H9 (cell line): Measurements from ENCODE around the gene TUBGCP6. TPM values are rescaled to one million over a fixed set of nuclear protein-coding genes. Genes with fewer than 3 reads are reported as not detected.

ENCODE experiments used
- DNase-seq: peaks from one replicate; pipeline ENCODE4 v3.0.0-alpha.2; 2017
- H2AFZ ChIP-seq: one replicate; pipeline ENCODE4 v1.6.1; 2013; ENCODE audit warnings: mild to moderate bottlenecking, low read length, control low read depth, moderate library complexity
- H2AK5ac ChIP-seq: 2 replicates; pipeline ENCODE4 v1.6.1; 2013; ENCODE audit warnings: low read length, control low read depth, mixed read lengths; ENCODE audit not compliant: insufficient read length
- H2BK120ac ChIP-seq: one replicate; pipeline ENCODE4 v1.6.1; 2013; ENCODE audit warnings: low read depth, mild to moderate bottlenecking, low read length, control low read depth, inconsistent platforms; ENCODE audit not compliant: poor library complexity, severe bottlenecking
- H2BK12ac ChIP-seq: 2 replicates; pipeline ENCODE4 v1.6.1; 2013; ENCODE audit warnings: low read length, control low read depth, mixed read lengths, low read depth; ENCODE audit not compliant: insufficient read length
- H2BK15ac ChIP-seq: 2 replicates; pipeline ENCODE4 v1.6.1; 2013; ENCODE audit warnings: low read depth, low read length, control low read depth
- H2BK20ac ChIP-seq: one replicate; pipeline ENCODE4 v1.6.1; 2013; ENCODE audit warnings: low read depth, mild to moderate bottlenecking, low read length, control low read depth, inconsistent platforms; ENCODE audit not compliant: poor library complexity, severe bottlenecking
- H2BK5ac ChIP-seq: 2 replicates; pipeline ENCODE4 v1.6.1; 2013; ENCODE audit warnings: low read length, control low read depth, mixed read lengths; ENCODE audit not compliant: insufficient read length
- H3K14ac ChIP-seq: 2 replicates; pipeline ENCODE4 v1.6.1; 2013; ENCODE audit warnings: low read length, control low read depth; ENCODE audit not compliant: insufficient read depth
- H3K18ac ChIP-seq: 2 replicates; pipeline ENCODE4 v1.6.1; 2013; ENCODE audit warnings: low read depth, mild to moderate bottlenecking, mixed read lengths, low read length, control low read depth; ENCODE audit not compliant: insufficient read length
- H3K23ac ChIP-seq: 2 replicates; pipeline ENCODE4 v1.6.1; 2013; ENCODE audit warnings: low read length, control low read depth, mixed read lengths, low read depth; ENCODE audit not compliant: insufficient read length
- H3K23me2 ChIP-seq: 2 replicates; pipeline ENCODE4 v1.6.1; 2013; ENCODE audit warnings: low read depth, mild to moderate bottlenecking, mixed read lengths, low read length, control low read depth; ENCODE audit not compliant: insufficient read length, poor library complexity, severe bottlenecking
- H3K27ac ChIP-seq: 2 replicates; pipeline ENCODE4 v1.5.1; 2013; ENCODE audit warnings: low read length, control low read depth, mixed read lengths, low read depth; ENCODE audit not compliant: insufficient read length
- H3K27me3 ChIP-seq: 2 replicates; pipeline ENCODE4 v1.6.1; 2013; ENCODE audit warnings: low read length, control low read depth, inconsistent platforms; ENCODE audit not compliant: insufficient read depth
- H3K4ac ChIP-seq: 2 replicates; pipeline ENCODE4 v1.6.1; 2013; ENCODE audit warnings: low read depth, mild to moderate bottlenecking, control low read depth, inconsistent platforms, low read length, moderate library complexity
- H3K4me1 ChIP-seq: 2 replicates; pipeline ENCODE4 v1.6.1; 2013; ENCODE audit warnings: low read length, control low read depth, inconsistent platforms; ENCODE audit not compliant: insufficient read depth
- H3K4me2 ChIP-seq: 2 replicates; pipeline ENCODE4 v1.6.1; 2013; ENCODE audit warnings: low read length, control low read depth, mixed read lengths; ENCODE audit not compliant: insufficient read length, insufficient read depth
- H3K56ac ChIP-seq: 2 replicates; pipeline ENCODE4 v1.6.1; 2013; ENCODE audit warnings: low read depth, mild to moderate bottlenecking, mixed read lengths, low read length, control low read depth; ENCODE audit not compliant: insufficient read length
- H3K79me1 ChIP-seq: 2 replicates; pipeline ENCODE4 v1.6.1; 2013; ENCODE audit warnings: low read depth, mild to moderate bottlenecking, moderate library complexity, low read length, control low read depth, inconsistent platforms; ENCODE audit not compliant: insufficient read depth, poor library complexity, severe bottlenecking
- H3K79me2 ChIP-seq: 2 replicates; pipeline ENCODE4 v1.6.1; 2013; ENCODE audit warnings: low read length, control low read depth, inconsistent platforms; ENCODE audit not compliant: insufficient read depth
- H3K9ac ChIP-seq: 2 replicates; pipeline ENCODE4 v1.6.1; 2013; ENCODE audit warnings: low read length, control low read depth, mixed read lengths; ENCODE audit not compliant: insufficient read length; ENCODE audit errors: extremely low read depth
- H3K9me3 ChIP-seq: one replicate; pipeline ENCODE4 v1.6.1; 2013; ENCODE audit warnings: low read depth, low read length, inconsistent platforms; ENCODE audit not compliant: control insufficient read depth
- H3T11ph ChIP-seq: one replicate; pipeline ENCODE4 v1.6.1; 2013; ENCODE audit warnings: mild to moderate bottlenecking, low read length, control low read depth, inconsistent platforms
- H4K20me1 ChIP-seq: one replicate; pipeline ENCODE4 v1.6.1; 2013; ENCODE audit not compliant: control insufficient read depth, insufficient read length, insufficient read depth
- H4K5ac ChIP-seq: 2 replicates; pipeline ENCODE4 v1.6.1; 2013; ENCODE audit warnings: low read depth, mild to moderate bottlenecking, mixed read lengths, low read length, control low read depth; ENCODE audit not compliant: insufficient read length
- H4K8ac ChIP-seq: replicated peaks from 2 replicates; pipeline ENCODE4 v1.6.1; 2013; ENCODE audit warnings: low read length, control low read depth, mixed read lengths, low read depth; ENCODE audit not compliant: insufficient read length
- H4K91ac ChIP-seq: 2 replicates; pipeline ENCODE4 v1.6.1; 2013; ENCODE audit warnings: low read depth, mild to moderate bottlenecking, moderate library complexity, mixed read lengths, low read length, control low read depth; ENCODE audit not compliant: insufficient read length
- H3K27ac Mint-ChIP-seq, 3 experiments: 2 replicates in 2 of 3; 3 replicates in 1 of 3; pipeline ENCODE4 v1.8.0; 2020 to 2021; ENCODE audit warnings: mixed read lengths in 3 of 3, mild to moderate bottlenecking in 1 of 3, moderate library complexity in 1 of 3
- H3K27me3 Mint-ChIP-seq: 2 replicates; pipeline ENCODE4 v1.8.0; 2021; ENCODE audit warnings: low read depth, mild to moderate bottlenecking, moderate library complexity, mixed read lengths
- H3K36me3 Mint-ChIP-seq, 3 experiments: 2 replicates in 2 of 3; 3 replicates in 1 of 3; pipeline ENCODE4 v1.8.0; 2020 to 2021; ENCODE audit warnings: low read depth in 3 of 3, mixed read lengths in 3 of 3; ENCODE audit not compliant: insufficient read depth in 1 of 3
- H3K4me1 Mint-ChIP-seq, 2 experiments: 2 replicates each; pipeline ENCODE4 v1.8.0; 2020; ENCODE audit warnings: mixed read lengths in 2 of 2
- H3K4me3 Mint-ChIP-seq, 2 experiments: 2 replicates in 1 of 2; 3 replicates in 1 of 2; pipeline ENCODE4 v1.8.0; 2020 to 2021; ENCODE audit warnings: mild to moderate bottlenecking in 2 of 2, mixed read lengths in 2 of 2, moderate library complexity in 1 of 2
- H3K9me3 Mint-ChIP-seq, 2 experiments: 2 replicates in 1 of 2; 3 replicates in 1 of 2; pipeline ENCODE4 v1.8.0; 2020; ENCODE audit warnings: mild to moderate bottlenecking in 2 of 2, mixed read lengths in 2 of 2, moderate library complexity in 1 of 2
- CTCF ChIP-seq: fragments of 200-600 bp; sonication (generic); conservative IDR thresholded peaks from 3 replicates; pipeline ENCODE4 v1.8.0; 2021; ENCODE audit warnings: antibody characterized with exemption, mild to moderate bottlenecking
- WGBS: extraction: QIAGEN DNeasy Blood & Tissue Kit; methylation state at CpG from one replicate; pipeline ENCODE4 v1.1.7; 2013; ENCODE audit warnings: missing lambda C conversion rate, low lambda C conversion rate, mixed read lengths; ENCODE audit not compliant: insufficient read length; ENCODE audit errors: extremely low coverage; 5-methylcytosine and 5-hydroxymethylcytosine counted together
- total RNA-seq: library from RNA; stranded (reverse); gene quantifications from 2 replicates; pipeline ENCODE4 v1.2.1, GENCODE V29; 2021

The TUBGCP6 gene
- total RNA-seq, 1 experiment from 2014 or later, result 29.0 TPM

DNA sequence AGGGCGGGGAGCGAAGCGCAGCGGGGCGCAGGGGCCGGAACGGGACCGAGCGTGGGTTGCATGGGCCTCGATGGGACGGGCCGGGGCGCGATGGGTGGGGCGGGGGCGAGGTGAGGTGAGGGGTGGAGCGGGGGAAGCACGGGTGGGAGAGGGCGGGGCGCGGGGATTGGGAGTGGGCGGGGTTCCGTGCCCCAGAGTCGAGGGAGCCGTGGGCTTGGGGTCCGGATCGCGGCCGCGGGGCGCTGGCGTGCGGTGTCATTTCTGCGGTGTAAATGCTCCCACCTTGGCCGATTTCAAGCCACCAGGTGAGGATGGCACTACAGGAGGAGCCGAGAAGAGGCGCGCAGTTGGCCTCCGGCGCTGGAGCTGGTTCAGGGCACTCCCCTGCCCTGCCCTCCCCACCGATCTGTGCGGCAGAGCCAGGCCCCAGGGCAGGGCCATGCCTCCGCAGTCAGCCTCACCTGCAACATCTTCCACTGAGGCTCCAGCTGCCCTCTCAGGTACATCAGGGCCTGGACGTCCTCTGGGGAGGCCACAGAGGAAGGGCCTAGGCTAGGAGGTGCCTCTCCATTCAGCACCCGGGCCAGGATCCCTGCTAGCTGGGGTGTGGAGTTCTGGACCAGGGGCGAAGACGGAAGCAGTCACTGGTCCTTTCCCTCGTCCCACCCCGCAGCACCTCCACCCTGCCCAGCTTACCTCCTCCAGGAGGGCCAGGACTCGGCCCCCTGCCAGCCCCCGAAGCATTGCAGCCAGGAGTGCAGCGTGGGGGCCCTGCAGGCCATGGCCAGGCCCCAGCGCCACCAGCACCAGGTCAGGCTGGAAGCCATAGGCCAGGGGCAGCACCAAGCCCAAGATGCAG, 620 bp upstream of the TUBGCP6 start:
- TF ChIP-seq CTCF, result no peak
- Histone ChIP-seq H3K23ac (no peak overlapping the region), H2BK12ac (no peak overlapping the region), H3K27ac (no peak overlapping the region), H4K5ac (no peak overlapping the region), H2BK5ac (no peak overlapping the region), H3K4ac (no peak overlapping the region; the same call in 1 of the 2 replicates), H2BK20ac (no peak overlapping the region), H3K27me3 (no peaks in the 10 kb centered on the region), H3K4me1 (no peaks in the 10 kb centered on the region), H2AFZ (no peak overlapping the region), H3K56ac (no peak overlapping the region), H3K79me2 (peaks cover 6% of the 10 kb centered on the region; the same call in 1 of the 2 replicates), H2BK15ac (no peak overlapping the region), H3K4me2 (peak overlapping the region; percentile 92), H3K9me3 (no peaks in the 10 kb centered on the region), H3K14ac (peak overlapping the region; percentile 96), H3K23me2 (peaks cover 22% of the 10 kb centered on the region), H4K91ac (no peak overlapping the region), H3T11ph (no peak overlapping the region), H4K8ac (no peak overlapping the region), H2AK5ac (no peak overlapping the region), H3K9ac (peak overlapping the region; percentile 84), H2BK120ac (no peak overlapping the region), H3K79me1 (no peaks in the 10 kb centered on the region), H3K18ac (peak overlapping the region; percentile 84), H4K20me1 (no peaks in the 10 kb centered on the region)
- Mint-ChIP-seq H3K36me3 (peaks cover 0 to 17% (median 5%) of the 10 kb centered on the region in 3 experiments; a peak in 3 of 7 replicates), H3K4me1 (peaks cover 25 to 39% of the 10 kb centered on the region in 2 experiments), H3K4me3 (peak overlapping the region; percentile 96 to 98), H3K27me3 (no peaks in the 10 kb centered on the region; the same call in 1 of the 2 replicates), H3K27ac (peak overlapping the region; percentile 98 to 99 (median 99); a peak in 6 of 7 replicates), H3K9me3 (no peaks in the 10 kb centered on the region)
- DNase-seq, result no peak
- WGBS, result no CpG with 5 or more reads among the region's 53 CpGs
